ENCODE measurements around the gene DNAI2.

DNAI2 gene

DNA sequence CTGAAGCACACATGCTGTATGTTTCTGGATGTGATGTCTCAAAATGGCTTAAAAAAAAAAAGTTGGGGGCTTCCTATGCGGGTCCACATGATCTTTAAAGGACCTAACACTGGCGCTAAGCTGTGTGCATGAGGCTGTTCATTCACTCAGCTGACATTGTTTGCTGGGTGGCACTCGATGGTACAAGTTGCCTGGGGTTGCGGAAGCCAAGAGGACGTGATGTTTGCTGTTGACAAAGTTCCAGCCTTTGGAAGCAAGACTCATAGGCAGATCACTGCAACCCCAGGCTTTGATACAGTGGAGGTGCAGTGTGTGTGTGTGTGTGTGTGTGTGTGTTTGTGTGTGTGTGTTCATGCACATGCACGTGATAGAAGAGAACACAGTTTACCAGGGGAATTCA, 29.5 kb upstream of the DNAI2 start:
- Histone ChIP-seq H3K4me2 (ENCODE audit: low read depth, low read length, poor library complexity, severe bottlenecking) (no peak overlapping the region), H3K9me3 (ENCODE audit: insufficient read depth, low read depth, low read length) (no peaks in the 10 kb centered on the region)
- TF ChIP-seq, protein P1, sequence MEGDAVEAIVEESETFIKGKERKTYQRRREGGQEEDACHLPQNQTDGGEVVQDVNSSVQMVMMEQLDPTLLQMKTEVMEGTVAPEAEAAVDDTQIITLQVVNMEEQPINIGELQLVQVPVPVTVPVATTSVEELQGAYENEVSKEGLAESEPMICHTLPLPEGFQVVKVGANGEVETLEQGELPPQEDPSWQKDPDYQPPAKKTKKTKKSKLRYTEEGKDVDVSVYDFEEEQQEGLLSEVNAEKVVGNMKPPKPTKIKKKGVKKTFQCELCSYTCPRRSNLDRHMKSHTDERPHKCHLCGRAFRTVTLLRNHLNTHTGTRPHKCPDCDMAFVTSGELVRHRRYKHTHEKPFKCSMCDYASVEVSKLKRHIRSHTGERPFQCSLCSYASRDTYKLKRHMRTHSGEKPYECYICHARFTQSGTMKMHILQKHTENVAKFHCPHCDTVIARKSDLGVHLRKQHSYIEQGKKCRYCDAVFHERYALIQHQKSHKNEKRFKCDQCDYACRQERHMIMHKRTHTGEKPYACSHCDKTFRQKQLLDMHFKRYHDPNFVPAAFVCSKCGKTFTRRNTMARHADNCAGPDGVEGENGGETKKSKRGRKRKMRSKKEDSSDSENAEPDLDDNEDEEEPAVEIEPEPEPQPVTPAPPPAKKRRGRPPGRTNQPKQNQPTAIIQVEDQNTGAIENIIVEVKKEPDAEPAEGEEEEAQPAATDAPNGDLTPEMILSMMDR (conservative IDR thresholded peaks at IDR 0.05; ENCODE audit: low read length): no peak
- TF ChIP-seq EZH2phosphoT487 (IDR thresholded peaks at IDR 0.05; ENCODE audit: borderline replicate concordance): no peak

GRCh38 chr17:74245145-74245831, 28.7 kb upstream of the DNAI2 start:
- no peaks in the 10 kb centered on the region for H3K9me2 ChIP-seq (replicated peaks; ENCODE audit: low read depth, low read length)
- TF ChIP-seq, protein P1 (conservative IDR thresholded peaks at IDR 0.05; ENCODE audit: low read length): no peak
- no peak for TF ChIP-seq EZH2phosphoT487 (IDR thresholded peaks at IDR 0.05; ENCODE audit: borderline replicate concordance)
- no peaks in the 10 kb centered on the region for H3K36me3 ChIP-seq (ENCODE audit: insufficient read depth, low read length)
- no peaks in the 10 kb centered on the region for H3K4me1 ChIP-seq (ENCODE audit: insufficient read depth, low read length, poor library complexity, severe bottlenecking)
- no peaks in the 10 kb centered on the region for H3F3A ChIP-seq (ENCODE audit: low read depth)
- H3K9ac ChIP-seq (ENCODE audit: low read depth, low read length, poor library complexity, severe bottlenecking): no peak overlapping the region
- H3K4me3 ChIP-seq (ENCODE audit: low read length, poor library complexity, severe bottlenecking): no peak overlapping the region
- no peaks in the 10 kb centered on the region for H3K27me3 ChIP-seq (ENCODE audit: insufficient read depth, low read length, poor library complexity, severe bottlenecking)
- no peaks in the 10 kb centered on the region for H3K9me3 ChIP-seq (ENCODE audit: insufficient read depth, low read depth, low read length)
- H3K4me2 ChIP-seq (ENCODE audit: low read depth, low read length, poor library complexity, severe bottlenecking): no peak overlapping the region
- H4K20me1 ChIP-seq (ENCODE audit: insufficient read depth, low read length, poor library complexity, severe bottlenecking): no peaks in the 10 kb centered on the region
- no peaks in the 10 kb centered on the region for H3K79me2 ChIP-seq (ENCODE audit: insufficient read depth, low read length)
- no peak overlapping the region for H2AFZ ChIP-seq (ENCODE audit: low read length)

More for the DNA sequence above, 29.5 kb upstream of the DNAI2 start:
- Histone ChIP-seq H3K9ac (ENCODE audit: low read depth, low read length, poor library complexity, severe bottlenecking) (no peak overlapping the region), H3K36me3 (ENCODE audit: insufficient read depth, low read length) (no peaks in the 10 kb centered on the region), H3K4me1 (ENCODE audit: insufficient read depth, low read length, poor library complexity, severe bottlenecking) (no peaks in the 10 kb centered on the region), H2AFZ (ENCODE audit: low read length) (no peak overlapping the region), H3K27me3 (ENCODE audit: insufficient read depth, low read length, poor library complexity, severe bottlenecking) (no peaks in the 10 kb centered on the region), H3K4me3 (ENCODE audit: low read length, poor library complexity, severe bottlenecking) (no peak overlapping the region), H4K20me1 (ENCODE audit: insufficient read depth, low read length, poor library complexity, severe bottlenecking) (no peaks in the 10 kb centered on the region), H3K79me2 (ENCODE audit: insufficient read depth, low read length) (no peaks in the 10 kb centered on the region), H3F3A (ENCODE audit: low read depth) (no peaks in the 10 kb centered on the region), H3K9me2 (replicated peaks; ENCODE audit: low read depth, low read length) (no peaks in the 10 kb centered on the region)

DNA sequence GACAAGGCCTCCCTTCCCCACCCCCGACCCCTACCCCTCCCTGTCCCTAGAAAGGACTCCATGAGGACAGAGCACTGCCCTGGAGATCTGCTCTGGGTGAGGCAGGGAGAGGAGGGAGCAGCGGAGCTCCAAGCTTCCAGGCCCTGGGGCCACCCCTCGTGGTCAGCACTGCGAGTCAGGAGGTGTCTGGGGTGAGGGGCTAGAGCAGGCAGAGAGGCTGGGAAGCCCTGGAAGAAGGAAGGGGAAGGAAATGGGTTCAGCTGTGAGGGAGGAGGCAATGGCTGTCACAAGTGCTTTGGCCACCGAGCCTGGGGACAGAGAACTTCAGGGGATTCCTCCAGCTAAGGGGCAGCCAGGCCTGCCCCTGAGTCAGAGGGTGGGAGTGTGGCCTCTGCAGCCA, 28.2 kb upstream of the DNAI2 start:
- no peaks in the 10 kb centered on the region for H3K36me3 ChIP-seq (ENCODE audit: insufficient read depth, low read length)
- H2AFZ ChIP-seq (ENCODE audit: low read length): no peak overlapping the region
- no peak overlapping the region for H3K4me3 ChIP-seq (ENCODE audit: low read length, poor library complexity, severe bottlenecking)
- no peak for TF ChIP-seq EZH2phosphoT487 (IDR thresholded peaks at IDR 0.05; ENCODE audit: borderline replicate concordance)
- TF ChIP-seq, protein P1 (conservative IDR thresholded peaks at IDR 0.05; ENCODE audit: low read length): no peak
- no peaks in the 10 kb centered on the region for H3F3A ChIP-seq (ENCODE audit: low read depth)
- no peak overlapping the region for H3K4me2 ChIP-seq (ENCODE audit: low read depth, low read length, poor library complexity, severe bottlenecking)
- H3K9me2 ChIP-seq (replicated peaks; ENCODE audit: low read depth, low read length): no peaks in the 10 kb centered on the region
- H3K9me3 ChIP-seq (ENCODE audit: insufficient read depth, low read depth, low read length): no peaks in the 10 kb centered on the region
- H3K27me3 ChIP-seq (ENCODE audit: insufficient read depth, low read length, poor library complexity, severe bottlenecking): no peaks in the 10 kb centered on the region
- H3K9ac ChIP-seq (ENCODE audit: low read depth, low read length, poor library complexity, severe bottlenecking): no peak overlapping the region
- no peaks in the 10 kb centered on the region for H3K4me1 ChIP-seq (ENCODE audit: insufficient read depth, low read length, poor library complexity, severe bottlenecking)
- no peaks in the 10 kb centered on the region for H3K79me2 ChIP-seq (ENCODE audit: insufficient read depth, low read length)
- no peaks in the 10 kb centered on the region for H4K20me1 ChIP-seq (ENCODE audit: insufficient read depth, low read length, poor library complexity, severe bottlenecking)

Data from Loucy (cell line).